Stromal cell of bone marrow (primary cell): ENCODE data around the gene SPACA5.
"Not testable (repeated sequence)": the region's sequence is repeated elsewhere in the genome, so short reads cannot be mapped to it uniquely, and the experiment has no call there.

Source experiments
- DNase-seq: peaks from one replicate; pipeline ENCODE4 v3.0.0-alpha.2; 2012; ENCODE audit warnings: low read depth

Gene SPACA5

DNA sequence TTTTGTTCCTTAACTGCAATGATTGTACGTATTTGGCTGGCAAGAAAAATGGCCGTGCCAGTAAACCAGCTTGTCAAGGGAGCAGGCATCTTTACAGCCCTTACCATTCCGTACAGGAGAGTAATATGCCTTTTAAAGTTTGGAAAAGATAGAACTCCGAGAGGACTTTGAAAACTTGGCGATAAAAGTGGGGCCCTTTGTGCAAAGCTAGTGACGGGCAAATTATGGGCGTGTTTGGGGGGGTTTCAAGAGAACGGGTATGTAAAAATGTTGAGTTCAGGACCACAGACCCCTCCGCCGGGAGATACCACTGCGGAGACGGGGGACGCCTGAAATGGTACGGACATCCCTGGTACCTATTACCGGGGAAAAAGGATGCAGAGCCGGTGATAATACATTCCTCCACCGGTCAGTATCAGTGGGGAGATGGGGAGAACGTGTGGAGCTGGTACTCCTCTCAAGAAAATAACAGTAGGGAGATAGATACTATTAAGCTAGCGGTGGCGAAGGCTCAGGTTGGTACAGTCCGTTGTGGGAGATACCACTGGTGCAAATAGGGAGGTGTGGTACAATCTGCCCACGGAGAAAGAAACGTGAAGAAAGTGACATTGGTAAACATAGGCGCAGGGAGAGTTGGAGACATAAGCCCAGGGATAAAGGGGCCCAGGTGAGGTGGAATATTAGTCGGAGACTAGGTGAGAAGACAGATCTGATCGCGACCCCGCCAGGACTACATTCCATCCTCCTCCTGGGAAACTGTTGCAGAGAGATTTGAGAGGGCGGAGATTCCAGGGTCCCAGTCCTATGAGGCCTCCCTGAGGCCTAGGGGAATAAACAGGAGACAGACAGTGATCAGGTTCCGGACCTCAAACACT, 14.5 kb downstream of the SPACA5 start:
- DNase-seq: peak; percentile 56

DNA sequence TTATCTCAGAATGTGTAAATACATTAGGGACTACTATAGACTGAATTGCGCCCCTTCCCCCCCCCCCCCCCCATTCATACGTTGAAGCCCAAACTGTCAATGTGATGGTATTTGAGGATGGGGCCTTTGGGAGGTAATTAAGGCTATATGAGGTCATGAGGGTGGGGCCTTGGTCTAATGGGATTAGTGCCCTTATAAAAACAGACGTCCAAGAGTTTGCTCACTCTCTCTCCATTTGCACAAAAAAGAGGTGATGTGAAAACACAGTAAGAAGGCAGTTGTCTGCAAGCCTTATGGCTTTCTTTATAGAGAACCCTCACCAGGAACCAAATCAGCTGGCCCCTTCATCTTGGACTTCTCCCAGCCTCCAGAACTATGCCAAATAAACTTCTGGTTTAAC, 15.3 kb downstream of the SPACA5 start:
- DNase-seq: no peak

DNA sequence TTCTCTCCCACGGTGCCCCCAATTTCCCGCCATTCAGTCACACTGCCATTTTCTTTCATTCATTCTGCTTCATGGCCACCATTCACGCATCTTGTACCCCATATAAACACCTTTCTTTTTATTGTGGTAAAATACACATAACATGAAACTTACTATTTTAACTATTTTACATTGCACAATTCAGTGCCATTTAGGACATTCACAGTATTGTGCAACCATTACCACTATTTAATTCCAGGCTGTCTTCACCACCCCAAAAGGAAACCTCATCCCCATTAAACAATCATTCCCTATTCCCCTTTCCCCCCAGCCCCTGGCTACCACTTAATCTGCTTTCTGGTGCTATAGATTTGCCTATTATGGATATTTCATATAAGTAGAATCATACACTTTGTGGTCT, 15.9 kb downstream of the SPACA5 start:
- DNase-seq: no peak

DNA sequence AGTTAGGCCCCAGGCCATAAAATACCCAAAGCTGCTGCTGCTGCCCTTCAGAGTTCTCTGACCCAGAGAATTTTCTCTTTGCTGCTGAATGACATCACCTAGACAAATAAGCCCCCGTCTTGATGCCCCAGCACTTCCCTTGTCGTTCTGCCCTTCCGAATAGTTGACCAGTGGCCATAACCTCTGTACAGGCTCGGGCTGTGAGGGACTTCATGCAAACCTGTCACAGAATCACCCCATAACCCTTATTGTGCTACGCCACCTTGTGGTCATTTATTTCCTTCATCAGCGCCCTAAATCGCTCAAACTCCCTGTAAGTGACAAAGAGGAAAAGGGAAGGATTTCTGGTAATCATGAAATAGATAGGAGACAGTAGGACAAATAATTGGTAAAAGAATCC, 18.8 kb downstream of the SPACA5 start:
- peak; percentile 33 for DNase-seq

DNA sequence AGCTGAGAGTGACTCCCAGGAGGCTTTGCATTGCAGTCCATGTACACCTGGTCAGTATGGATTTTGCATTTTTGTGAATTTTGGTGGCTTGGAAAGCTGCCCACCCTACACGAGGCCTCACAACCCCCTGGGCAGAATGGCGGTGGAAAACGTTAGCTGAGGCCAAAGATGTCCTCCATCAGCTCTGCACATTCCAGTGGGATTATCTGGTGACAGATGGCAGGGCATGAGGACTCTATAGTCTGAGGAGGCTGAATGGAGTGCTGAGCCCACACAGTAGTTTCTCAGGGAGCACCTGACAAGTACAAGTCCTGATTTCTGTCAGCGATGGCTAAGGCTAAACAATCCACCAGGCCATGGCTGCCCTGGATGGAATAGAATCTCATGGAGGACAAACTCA, 20.8 kb downstream of the SPACA5 start:
- DNase-seq: not testable (repeated sequence)

DNA sequence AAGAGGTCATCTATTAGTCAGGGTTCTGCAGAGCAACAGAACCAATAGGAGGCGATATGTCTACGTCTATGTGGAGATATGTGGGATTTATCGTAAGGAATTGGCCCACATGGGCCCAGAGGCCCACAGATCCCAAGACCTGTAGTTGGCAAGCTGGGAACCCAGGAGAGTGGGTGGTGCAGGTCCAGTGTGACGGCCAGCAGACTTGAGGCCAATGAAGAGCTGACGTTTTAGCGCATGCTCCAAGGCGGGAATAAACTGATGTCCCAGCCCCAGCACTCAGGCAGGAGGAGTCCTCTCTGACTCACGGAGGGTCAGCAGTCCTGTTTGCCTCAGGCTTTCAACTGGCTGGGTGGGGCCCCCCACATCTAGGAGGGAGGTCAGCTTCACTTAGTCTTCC, 21.3 kb downstream of the SPACA5 start:
- no peak for DNase-seq

DNA sequence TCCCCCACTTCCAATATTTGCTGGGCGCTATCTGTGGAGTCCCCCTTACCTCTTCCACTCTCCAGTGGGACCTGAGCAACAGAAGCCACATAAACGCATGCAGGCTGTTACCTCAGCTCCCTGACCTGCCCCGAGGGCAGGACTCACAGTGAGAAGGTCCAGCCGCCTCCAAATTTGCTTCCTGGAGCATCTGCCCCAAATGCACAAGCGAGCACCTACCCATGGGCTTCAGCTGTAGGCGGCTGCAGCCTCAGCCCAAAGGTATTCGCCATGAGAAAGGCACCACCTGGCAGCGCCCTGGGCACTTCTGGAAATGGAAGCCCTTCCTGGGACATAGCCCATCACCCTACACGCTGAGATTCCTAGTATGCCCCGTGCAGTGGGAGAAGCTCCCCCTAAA, 23.4 kb downstream of the SPACA5 start:
- no peak for DNase-seq

DNA sequence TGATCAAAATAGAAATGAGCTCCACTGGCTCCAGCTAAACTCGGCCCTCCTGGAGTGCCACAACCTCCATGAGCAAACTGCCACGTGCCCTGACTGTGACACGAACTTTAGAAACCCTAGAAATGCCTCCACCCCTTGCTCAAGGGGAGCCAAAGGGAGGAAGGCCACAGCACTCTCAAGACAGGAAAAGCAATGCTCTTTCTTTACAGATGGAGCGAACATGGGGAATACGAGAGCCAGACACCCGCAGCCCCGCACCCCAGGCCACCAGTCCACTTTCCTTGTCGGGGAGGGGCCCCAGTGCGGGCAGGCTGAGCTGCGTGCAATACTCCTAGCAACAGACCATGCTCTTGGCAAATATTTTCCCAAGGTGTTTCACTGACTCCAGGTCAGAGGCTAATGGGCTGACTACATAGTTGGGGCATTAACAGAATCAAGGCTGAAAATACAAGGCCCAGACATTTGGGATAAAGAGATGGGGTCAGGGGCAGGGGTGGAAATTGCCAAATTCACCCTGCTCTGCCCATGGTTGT, 23.9 kb downstream of the SPACA5 start:
- DNase-seq: not testable (repeated sequence)

DNA sequence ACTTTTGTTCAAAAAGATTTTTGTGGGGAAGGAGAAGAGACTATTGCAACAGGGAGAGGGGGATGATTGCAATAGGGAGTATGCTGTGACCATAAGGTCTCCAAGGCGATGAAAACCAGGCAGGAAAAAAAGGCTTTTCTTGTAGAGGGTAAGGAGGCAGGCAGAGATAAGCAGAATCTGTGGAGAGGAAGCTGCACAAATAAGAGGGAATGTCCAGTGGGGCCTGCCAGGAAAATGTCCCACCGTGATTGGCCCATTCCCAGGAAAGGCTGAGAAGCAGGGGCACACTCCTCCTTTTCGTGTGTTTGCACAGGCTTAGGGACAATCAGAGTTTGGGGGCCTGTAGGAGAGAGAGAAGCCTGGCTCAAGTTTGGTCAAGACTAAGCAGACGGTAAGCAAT, 29.1 kb downstream of the SPACA5 start:
- DNase-seq: no peak

DNA sequence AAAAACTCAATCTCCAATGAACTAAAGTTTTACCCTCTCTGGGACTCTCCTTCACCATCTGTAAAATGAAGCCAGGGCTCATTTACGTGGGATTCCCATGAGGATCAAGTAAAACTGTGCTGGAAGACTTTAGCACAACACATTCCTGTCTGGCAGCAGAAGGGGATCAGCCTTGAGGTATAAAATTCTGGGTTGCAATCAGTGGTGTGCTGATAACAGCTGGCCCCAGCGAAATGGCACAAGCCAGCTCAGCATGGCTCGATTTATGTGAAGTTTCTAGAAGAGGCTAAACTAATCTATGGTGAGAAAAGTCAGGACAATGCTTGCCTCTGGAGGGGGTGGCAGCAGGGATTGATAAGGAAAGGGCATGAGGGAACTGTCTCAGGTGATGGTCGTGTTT, 36.3 kb downstream of the SPACA5 start:
- DNase-seq: no peak

DNA sequence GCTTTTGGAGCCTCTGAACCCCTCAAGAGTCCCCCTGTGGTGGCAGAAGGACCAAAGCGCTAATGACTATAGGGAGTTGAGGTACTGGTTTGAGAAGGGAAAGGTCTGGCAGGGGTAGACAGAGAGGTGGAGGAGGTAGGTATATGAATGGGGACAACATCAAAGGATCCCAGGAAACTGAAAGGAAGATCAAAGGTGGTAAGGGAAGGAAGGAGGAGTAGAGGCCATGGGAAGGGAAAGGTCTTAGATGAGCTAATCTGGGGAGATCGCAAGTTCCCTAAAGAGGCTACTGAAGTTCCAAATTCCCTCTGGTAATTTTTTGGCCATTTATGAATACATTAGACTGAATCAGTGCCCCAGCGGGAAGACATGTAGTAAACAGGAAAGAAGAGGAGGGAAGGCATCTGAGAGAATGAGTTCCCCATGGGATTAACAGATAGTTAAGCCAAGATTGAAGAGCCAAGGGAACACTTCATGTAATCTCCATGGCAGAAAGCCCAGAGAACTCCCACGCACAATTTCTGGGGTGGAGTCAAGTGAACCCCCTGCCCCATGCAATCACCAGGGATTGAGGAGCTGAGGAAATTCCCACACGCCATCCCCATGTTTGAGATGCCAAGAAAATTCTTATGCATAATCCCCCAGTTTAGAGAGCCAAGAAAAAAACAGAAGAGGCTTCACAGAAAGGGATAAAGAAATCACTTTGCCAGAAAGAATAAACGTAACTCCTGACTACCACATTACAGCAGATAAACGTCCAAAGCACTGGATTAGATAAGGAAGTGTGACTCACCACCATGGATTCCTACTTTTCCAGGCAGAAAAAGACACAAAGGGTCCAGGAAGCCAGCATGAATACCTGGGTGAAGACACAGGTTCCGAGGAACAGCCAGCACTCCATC, 38.9 kb downstream of the SPACA5 start:
- DNase-seq: peak; percentile 33

DNA sequence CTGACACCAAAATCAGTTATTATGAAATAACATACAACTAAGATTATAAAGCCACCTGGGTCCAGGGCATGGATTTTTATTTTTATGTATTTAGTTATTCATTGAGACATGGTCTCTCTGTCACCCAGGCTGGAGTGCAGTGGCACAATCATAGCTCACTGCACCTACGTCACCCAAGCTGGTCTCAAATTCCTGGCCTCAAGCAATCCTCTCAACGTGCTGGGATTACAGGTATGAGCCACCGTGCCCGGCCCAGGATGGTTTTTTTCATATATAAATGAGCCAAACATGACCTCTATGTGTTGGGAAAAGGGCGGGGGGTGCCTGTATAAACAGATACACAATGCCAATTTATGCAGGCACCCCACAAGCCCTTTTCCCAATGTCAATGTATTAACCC, 40.1 kb downstream of the SPACA5 start:
- no peak for DNase-seq

DNA sequence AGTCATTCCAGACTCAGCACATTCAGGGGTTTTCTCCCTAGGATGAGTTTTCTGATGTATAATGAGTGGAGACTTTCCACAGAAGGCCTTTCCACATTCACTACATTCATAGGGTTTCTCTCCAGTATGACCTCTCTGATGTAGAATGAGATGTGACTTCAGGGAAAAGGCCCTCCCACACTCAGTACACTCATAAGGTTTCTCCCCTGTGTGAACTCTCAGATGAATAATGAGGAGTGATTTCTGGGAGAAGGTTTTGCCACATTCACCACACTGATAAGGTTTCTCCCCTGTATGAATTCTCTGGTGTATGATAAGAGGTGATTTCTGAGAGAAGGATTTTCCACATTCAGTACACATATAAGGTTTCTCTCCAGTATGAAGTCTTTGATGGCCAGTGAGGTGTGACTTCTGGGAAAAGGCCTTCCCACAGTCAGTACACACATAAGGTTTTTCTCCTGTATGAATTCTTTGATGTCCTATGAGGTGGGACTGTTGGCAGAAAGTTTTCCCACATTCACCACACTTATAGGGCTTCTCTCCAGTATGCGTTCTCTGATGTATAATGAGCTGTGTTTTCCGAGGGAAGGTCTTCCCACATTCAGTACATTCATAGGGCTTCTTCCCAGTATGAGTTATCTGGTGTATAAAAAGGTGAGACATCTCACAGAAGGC, 52.0 kb downstream of the SPACA5 start:
- DNase-seq: no peak

DNA sequence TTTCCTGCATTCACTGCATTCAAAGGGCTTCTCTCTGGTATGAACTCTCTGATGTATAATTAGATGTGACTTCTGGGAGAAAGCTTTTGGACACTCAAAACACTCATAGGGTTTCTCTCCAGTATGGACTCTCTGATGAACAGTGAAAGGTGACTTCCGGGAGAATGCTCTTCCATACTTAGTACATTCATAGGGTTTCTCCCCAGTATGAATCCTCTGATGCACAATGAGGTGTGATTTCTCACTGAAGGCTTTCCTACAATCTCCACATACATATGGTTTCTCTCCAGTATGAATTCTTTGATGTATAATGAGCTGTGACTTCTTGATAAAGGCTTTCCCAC, 52.5 kb downstream of the SPACA5 start:
- DNase-seq: no peak
